Subcutaneous adipose tissue (tissue), 4 donors: ENCODE measurements around the gene RBBP8NL. TPM values are rescaled to one million over a fixed set of nuclear protein-coding genes. Genes with fewer than 3 reads are reported as not detected.

Experiments
- total RNA-seq, 4 donors: library from RNA; depleted of rRNA; stranded (reverse); fragments of >200 nt; gene quantifications; one replicate each; pipeline ENCODE4 v1.1.0, GENCODE V29; 2016
- TF ChIP-seq, protein P1 (sequence below): fragments of 450-650 bp; IDR thresholded peaks from one replicate; pipeline ENCODE4 v1.5.1; 2016; ENCODE audit warnings: low read depth, mild to moderate bottlenecking, control low read depth, antibody characterized with exemption, moderate library complexity

Gene RBBP8NL
- total RNA-seq, 4 donors from 2014 or later = not detected

DNA sequence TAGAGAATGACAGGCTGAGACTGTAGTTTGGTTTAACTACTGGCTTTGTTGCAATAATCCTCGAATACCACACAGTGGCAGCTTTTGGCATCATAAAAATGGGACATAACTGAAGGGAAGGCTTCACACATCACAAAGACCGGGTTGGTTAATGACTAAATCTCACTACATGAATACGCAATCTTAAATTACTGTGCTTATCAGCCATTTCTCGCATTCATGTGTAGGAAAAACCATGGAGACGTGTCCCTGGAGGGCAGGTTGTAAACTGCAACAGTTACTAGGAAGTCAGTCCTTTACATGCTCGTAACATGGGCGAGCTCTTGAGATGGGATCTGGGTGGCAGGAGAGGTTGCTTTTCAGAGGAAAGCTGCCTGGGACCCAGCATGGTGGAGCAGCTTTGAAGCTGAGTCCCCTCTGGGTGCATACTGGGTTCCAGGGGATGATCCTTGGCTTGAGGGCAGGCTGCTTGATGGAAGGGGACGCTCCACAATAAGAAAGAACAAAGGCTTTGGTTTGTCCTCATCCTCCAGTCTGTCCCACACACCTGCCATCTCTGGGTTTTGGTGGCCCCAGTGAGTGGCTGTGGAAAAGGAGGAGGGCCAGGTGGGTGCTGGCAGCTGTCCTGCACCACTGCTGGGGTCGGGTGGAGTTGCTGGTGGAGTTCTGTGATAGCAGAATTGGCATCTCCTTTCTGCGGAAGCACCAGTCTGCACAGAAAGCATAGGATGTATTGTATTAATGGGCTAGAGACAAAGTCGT is 38.3 kb downstream of the RBBP8NL start:
- TF ChIP-seq, protein P1, sequence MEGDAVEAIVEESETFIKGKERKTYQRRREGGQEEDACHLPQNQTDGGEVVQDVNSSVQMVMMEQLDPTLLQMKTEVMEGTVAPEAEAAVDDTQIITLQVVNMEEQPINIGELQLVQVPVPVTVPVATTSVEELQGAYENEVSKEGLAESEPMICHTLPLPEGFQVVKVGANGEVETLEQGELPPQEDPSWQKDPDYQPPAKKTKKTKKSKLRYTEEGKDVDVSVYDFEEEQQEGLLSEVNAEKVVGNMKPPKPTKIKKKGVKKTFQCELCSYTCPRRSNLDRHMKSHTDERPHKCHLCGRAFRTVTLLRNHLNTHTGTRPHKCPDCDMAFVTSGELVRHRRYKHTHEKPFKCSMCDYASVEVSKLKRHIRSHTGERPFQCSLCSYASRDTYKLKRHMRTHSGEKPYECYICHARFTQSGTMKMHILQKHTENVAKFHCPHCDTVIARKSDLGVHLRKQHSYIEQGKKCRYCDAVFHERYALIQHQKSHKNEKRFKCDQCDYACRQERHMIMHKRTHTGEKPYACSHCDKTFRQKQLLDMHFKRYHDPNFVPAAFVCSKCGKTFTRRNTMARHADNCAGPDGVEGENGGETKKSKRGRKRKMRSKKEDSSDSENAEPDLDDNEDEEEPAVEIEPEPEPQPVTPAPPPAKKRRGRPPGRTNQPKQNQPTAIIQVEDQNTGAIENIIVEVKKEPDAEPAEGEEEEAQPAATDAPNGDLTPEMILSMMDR = no peak

GRCh38 chr20:62387933-62388635 is 39.3 kb downstream of the RBBP8NL start:
- TF ChIP-seq, protein P1 = no peak

DNA sequence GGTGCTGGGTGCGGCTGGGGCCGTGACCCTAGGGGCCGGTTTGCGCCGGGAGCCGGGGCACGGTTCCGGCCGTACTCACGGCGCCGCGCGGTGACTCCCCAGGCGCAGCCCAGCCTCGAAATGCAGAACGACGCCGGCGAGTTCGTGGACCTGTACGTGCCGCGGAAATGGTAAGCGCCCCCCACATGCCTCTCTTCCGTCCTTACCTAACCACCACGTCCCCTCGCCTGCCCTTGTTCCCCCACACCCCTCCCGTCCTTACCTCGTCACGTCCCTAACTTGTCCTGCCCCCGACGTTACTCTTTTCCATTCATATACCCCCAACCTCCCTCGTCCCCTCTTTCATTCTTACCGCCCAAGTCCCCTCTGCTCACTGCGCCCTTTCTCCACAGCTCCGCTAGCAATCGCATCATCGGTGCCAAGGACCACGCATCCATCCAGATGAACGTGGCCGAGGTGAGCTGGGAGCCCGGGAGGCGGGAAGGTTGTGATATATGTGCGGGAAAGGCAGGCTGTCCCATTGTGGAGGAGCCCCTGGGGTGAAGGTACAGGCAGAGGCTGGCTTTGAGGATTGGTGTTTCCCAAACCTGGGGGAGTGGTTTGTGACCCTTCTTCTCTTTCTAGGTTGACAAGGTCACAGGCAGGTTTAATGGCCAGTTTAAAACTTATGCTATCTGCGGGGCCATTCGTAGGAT is 40.0 kb downstream of the RBBP8NL start:
- TF ChIP-seq, protein P1 = no peak

GRCh38 chr20:62386383-62387218 is 40.7 kb downstream of the RBBP8NL start, which contains the start of gene RPS21:
RPS21 (plus strand) TSS chr20:62387103; CDS start chr20:62387339, 236 bp downstream.
- TF ChIP-seq, protein P1 = no peak

DNA sequence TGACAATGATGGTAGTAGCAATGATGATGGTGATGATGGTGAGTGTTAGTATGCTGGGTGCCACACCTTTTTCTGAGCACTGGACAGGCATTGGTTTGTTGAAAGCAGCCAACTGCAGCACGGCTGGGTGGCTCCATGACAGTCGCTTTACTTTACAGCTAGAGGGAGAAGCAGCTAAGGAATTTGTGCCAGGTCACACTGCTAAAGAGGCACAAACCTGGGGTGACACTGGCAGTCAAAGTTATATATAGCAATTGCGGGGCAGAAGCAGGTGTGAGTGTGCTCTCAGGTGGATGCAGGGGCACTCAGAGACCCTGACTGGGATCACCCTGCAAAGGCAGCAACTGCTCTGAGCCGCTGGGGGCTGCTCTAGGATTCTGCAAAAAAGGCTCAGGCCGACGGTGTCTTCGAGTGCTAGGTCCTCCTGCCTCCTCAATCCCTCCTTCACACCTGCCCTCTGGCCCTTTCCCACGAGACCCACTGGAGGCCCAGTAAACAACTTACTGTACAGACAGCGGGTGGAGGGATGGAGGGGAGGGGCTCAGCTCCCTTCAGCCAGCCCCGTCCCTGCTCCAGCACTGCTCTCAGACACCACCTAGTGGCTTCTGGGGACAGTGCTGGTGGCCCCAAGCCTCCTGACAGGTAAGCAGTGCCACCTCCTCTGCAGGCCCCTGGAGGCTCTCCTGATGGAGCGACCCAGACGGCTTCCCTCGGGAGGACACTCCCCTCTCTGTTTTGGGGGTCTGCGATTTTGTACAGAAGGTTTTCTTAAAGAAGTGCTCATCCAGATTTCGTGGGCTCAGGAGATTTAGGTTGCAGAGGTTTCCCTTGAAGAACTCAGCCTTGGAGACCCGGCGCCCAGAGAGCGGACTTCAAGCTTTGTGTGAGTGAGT is 44.8 kb downstream of the RBBP8NL start:
- TF ChIP-seq, protein P1 = no peak

- TF ChIP-seq, protein P1 = no peak
These were observed 45.5 kb downstream of the RBBP8NL start for GRCh38 chr20:62381842-62382241.
